Gastrocnemius medialis (tissue), 4 donors: Measurements from ENCODE around the gene CFLAR.

Source experiments
- POLR2A ChIP-seq, 2 donors: fragments of 450-650 bp; IDR thresholded peaks; one replicate each; pipeline ENCODE4 v1.6.1; 2017; ENCODE audit warnings: antibody characterized with exemption in 2 of 2, mild to moderate bottlenecking in 2 of 2, moderate library complexity in 2 of 2
- TF ChIP-seq, protein P1 (sequence below), 5 experiments: fragments of 450-650 bp in 3 of 5; fragments of 200-600 bp in 2 of 5; sonication (generic) in 2 of 5; IDR thresholded peaks in 4 of 5; conservative IDR thresholded peaks in 1 of 5; 1 replicate in 4 of 5; 2 replicates in 1 of 5; pipeline ENCODE4 v1.5.1; 2016 to 2019; ENCODE audit warnings: antibody characterized with exemption in 5 of 5, mild to moderate bottlenecking in 3 of 5, moderate library complexity in 3 of 5

DNA sequence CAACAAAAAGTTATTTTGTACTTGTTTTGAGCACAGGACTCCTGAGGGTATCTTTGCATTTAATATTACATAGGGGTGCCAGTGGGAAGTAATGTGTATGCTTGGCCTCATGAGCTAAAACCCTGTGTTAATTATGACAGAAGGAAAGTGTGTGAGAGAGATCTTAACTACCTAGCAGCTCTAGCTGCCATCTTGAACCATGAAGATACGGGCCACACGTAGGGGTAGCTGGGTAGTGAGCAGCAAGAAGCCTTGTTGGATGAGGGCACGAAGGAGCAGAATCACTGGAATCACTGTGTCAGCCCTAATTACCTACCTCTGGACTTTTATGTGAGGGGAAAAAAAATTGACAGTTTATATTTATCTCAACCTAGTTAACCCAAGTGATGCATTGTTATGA is 51.6 kb downstream of the CFLAR start:
- no peak for TF ChIP-seq POLR2A (IDR thresholded peaks at IDR 0.05)
- TF ChIP-seq, protein P1, sequence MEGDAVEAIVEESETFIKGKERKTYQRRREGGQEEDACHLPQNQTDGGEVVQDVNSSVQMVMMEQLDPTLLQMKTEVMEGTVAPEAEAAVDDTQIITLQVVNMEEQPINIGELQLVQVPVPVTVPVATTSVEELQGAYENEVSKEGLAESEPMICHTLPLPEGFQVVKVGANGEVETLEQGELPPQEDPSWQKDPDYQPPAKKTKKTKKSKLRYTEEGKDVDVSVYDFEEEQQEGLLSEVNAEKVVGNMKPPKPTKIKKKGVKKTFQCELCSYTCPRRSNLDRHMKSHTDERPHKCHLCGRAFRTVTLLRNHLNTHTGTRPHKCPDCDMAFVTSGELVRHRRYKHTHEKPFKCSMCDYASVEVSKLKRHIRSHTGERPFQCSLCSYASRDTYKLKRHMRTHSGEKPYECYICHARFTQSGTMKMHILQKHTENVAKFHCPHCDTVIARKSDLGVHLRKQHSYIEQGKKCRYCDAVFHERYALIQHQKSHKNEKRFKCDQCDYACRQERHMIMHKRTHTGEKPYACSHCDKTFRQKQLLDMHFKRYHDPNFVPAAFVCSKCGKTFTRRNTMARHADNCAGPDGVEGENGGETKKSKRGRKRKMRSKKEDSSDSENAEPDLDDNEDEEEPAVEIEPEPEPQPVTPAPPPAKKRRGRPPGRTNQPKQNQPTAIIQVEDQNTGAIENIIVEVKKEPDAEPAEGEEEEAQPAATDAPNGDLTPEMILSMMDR (IDR thresholded peaks at IDR 0.05 in 4 of 5, conservative IDR thresholded peaks at IDR 0.05 in 1 of 5), result no peak
